ENCODE data around the gene CMBL. TPM values are rescaled to one million over a fixed set of nuclear protein-coding genes. Genes with fewer than 3 reads are reported as not detected.

Gene CMBL
- total RNA-seq, 1 donor from 2014 or later = 50.4 TPM

GRCh38 chr5:10268100-10268499 lies 39.6 kb downstream of the CMBL start:
- TF ChIP-seq CTCF (IDR thresholded peaks at IDR 0.05; ENCODE audit: borderline replicate concordance) = no peak
- DNase-seq = no peak
- H3K4me3 ChIP-seq = no peak overlapping the region
- H3K4me1 ChIP-seq = no peaks in the 10 kb centered on the region
- no peak overlapping the region for H3K27ac ChIP-seq (replicated peaks)
- intact Hi-C loops (cut with micrococcal nuclease) = no loop called here
- peaks cover 29% of the 10 kb centered on the region for H3K36me3 ChIP-seq
- H3K9me3 ChIP-seq (replicated peaks) = no peaks in the 10 kb centered on the region
- H3K27me3 ChIP-seq (ENCODE audit: low read depth) = no peaks in the 10 kb centered on the region

DNA sequence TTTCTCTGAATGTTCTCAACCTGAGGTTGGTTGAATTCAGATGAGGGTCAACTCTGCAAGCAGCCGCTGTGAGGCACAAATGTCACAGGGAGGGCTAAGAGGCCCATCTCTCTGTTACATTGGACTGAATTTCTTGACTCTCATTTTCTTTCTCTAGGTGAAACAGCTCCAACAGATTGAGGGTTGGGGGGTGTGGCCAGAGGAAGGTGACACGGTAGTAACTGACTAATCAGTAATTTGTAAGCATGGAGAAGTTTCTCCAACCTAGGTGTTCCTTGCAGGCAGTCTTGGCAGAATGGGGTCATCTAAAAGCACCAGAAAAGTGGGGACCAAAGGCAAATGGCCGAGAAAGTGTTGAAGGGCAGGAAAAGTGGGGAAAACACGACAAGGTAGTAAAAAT lies 40.9 kb downstream of the CMBL start:
- intact Hi-C loops (cut with micrococcal nuclease) = no loop called here
- H3K4me3 ChIP-seq = no peak overlapping the region
- H3K9me3 ChIP-seq (replicated peaks) = no peaks in the 10 kb centered on the region
- no peaks in the 10 kb centered on the region for H3K4me1 ChIP-seq
- H3K27me3 ChIP-seq (ENCODE audit: low read depth) = no peaks in the 10 kb centered on the region
- H3K36me3 ChIP-seq = peaks cover 42% of the 10 kb centered on the region
- DNase-seq = no peak
- H3K27ac ChIP-seq (replicated peaks) = no peak overlapping the region
- TF ChIP-seq CTCF (IDR thresholded peaks at IDR 0.05; ENCODE audit: borderline replicate concordance) = no peak

DNA sequence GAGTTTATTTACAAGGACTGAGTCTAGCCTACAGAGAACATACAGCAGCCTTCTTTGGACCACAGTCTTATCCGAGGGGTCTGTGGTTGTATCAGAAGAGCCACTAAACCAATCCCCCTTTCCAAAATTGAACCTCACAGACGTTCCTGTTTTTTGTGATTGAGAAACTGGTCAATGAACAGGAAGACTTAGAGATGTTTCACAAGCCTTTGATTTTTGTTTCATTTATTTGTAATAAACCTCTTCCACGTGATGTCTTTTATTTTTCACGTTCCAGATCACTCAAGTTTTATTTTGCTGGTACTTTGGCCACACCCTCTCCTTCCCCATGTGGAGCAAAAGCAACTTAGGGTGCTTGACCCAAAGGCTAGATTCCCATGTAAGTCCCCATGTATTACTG lies 41.6 kb downstream of the CMBL start:
- peaks cover 49% of the 10 kb centered on the region for H3K36me3 ChIP-seq
- intact Hi-C loops (cut with micrococcal nuclease) = no loop called here
- H3K4me3 ChIP-seq = no peak overlapping the region
- no peaks in the 10 kb centered on the region for H3K4me1 ChIP-seq
- H3K9me3 ChIP-seq (replicated peaks) = no peaks in the 10 kb centered on the region
- no peak for DNase-seq
- H3K27me3 ChIP-seq (ENCODE audit: low read depth) = no peaks in the 10 kb centered on the region
- no peak for TF ChIP-seq CTCF (IDR thresholded peaks at IDR 0.05; ENCODE audit: borderline replicate concordance)
- H3K27ac ChIP-seq (replicated peaks) = no peak overlapping the region

DNA sequence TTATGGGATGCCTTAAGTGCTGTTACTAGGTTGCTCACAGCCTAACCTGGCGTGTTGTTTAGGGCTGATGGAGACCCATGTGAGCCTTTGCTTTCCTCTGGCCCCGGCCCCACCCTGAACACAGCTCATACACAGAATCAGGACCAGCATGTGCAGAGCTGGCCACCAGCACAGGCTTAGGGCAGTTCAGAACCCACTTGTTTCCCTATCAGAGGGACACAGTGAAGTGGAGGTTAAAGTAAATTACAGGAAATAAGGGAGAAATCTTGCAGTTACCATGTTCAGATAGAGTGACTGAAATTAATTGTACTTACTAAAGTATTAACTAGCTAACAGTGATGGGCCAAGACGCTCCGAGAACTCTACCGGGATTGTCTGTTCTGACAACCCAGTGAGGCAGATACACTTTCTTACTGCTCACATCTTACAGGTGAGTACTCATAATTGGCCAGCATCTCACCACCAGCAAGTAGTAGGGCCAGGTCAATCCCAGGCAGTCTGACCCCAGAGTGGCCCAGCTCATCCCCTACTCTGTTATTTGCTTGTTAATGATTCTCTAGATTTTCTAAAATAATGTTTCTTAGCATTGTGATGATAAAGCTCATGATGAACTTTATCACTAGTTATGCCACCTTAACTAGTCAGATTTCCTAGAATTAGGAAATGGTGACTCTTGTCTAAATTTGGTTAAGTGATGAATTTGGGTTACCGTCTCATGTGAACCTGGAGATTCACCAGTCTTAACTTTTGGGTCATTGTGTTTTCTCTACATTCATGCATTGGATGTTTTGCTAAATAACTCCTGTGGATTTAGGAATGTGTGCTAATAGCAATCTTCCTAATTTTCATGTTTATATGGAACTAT lies 42.2 kb downstream of the CMBL start:
- no peaks in the 10 kb centered on the region for H3K27me3 ChIP-seq (ENCODE audit: low read depth)
- no peak for DNase-seq
- no peak overlapping the region for H3K27ac ChIP-seq (replicated peaks)
- intact Hi-C loops (cut with micrococcal nuclease) = no loop called here
- H3K9me3 ChIP-seq (replicated peaks) = no peaks in the 10 kb centered on the region
- H3K36me3 ChIP-seq = peaks cover 56% of the 10 kb centered on the region
- TF ChIP-seq CTCF (IDR thresholded peaks at IDR 0.05; ENCODE audit: borderline replicate concordance) = no peak
- H3K4me3 ChIP-seq = no peak overlapping the region
- H3K4me1 ChIP-seq = no peaks in the 10 kb centered on the region

- Histone ChIP-seq H3K27ac (replicated peaks) (no peak overlapping the region), H3K36me3 (peaks cover 64% of the 10 kb centered on the region), H3K27me3 (ENCODE audit: low read depth) (no peaks in the 10 kb centered on the region), H3K4me1 (no peaks in the 10 kb centered on the region), H3K4me3 (no peak overlapping the region), H3K9me3 (replicated peaks) (no peaks in the 10 kb centered on the region)
- DNase-seq = no peak
- no peak for TF ChIP-seq CTCF (IDR thresholded peaks at IDR 0.05; ENCODE audit: borderline replicate concordance)
- intact Hi-C loops (cut with micrococcal nuclease) = no loop called here
Measured at GRCh38 chr5:10264604-10265003, 43.1 kb downstream of the CMBL start.

Measured in left ventricle myocardium inferior (tissue), 1 donor.